Heart left ventricle (tissue), 16 donors: ENCODE results near the gene TTLL13. TPM values are rescaled to one million over a fixed set of nuclear protein-coding genes. Genes with fewer than 3 reads are reported as not detected.

Experiments used
- ATAC-seq, 4 donors: fragments of 200-7000 bp; cut with Tn5 transposase; one replicate each; pipeline ENCODE4 v1.9.1; 2020 to 2022; ENCODE audit warnings: moderate library complexity in 4 of 4, mild to moderate bottlenecking in 3 of 4, moderate number of reproducible peaks in 1 of 4
- DNase-seq, 5 donors: peaks; one replicate each; pipeline ENCODE4 v3.0.0-alpha.2; 2020
- H3K27ac ChIP-seq, 12 donors: fragments of 200-600 bp; sonication (generic) in 4 of 12; one replicate each; pipeline versions ENCODE4 v1.5.0 to v1.8.0; 2016 to 2022; ENCODE audit warnings: mild to moderate bottlenecking in 2 of 12
- H3K27me3 ChIP-seq, 9 donors: fragments of 200-600 bp; sonication (generic) in 2 of 9; one replicate each; pipeline versions ENCODE4 v1.5.1 to v1.8.0; 2016 to 2022; ENCODE audit warnings: mild to moderate bottlenecking in 3 of 9
- H3K36me3 ChIP-seq, 9 donors: fragments of 200-600 bp; sonication (generic) in 2 of 9; one replicate each; pipeline versions ENCODE4 v1.5.0 to v1.8.0; 2018 to 2022; ENCODE audit warnings: mild to moderate bottlenecking in 2 of 9
- H3K4me1 ChIP-seq, 12 donors: fragments of 200-600 bp; sonication (generic) in 4 of 12; one replicate each; pipeline versions ENCODE4 v1.5.0 to v1.8.0; 2016 to 2022; ENCODE audit warnings: mild to moderate bottlenecking in 3 of 12
- H3K4me3 ChIP-seq, 12 donors: fragments of 200-600 bp; sonication (generic) in 4 of 12; one replicate each; pipeline versions ENCODE4 v1.5.0 to v1.8.0; 2017 to 2022; ENCODE audit warnings: mild to moderate bottlenecking in 9 of 12, moderate library complexity in 4 of 12
- H3K9me3 ChIP-seq, 12 donors: fragments of 200-600 bp; sonication (generic) in 4 of 12; one replicate each; pipeline versions ENCODE4 v1.5.0 to v1.8.0; 2016 to 2022; ENCODE audit warnings: mild to moderate bottlenecking in 1 of 12
- CTCF ChIP-seq, 12 donors: fragments of 200-600 bp; sonication (generic) in 4 of 12; IDR thresholded peaks; one replicate each; pipeline versions ENCODE4 v1.5.0 to v1.8.0; 2018 to 2022; ENCODE audit warnings: antibody characterized with exemption in 12 of 12, mild to moderate bottlenecking in 5 of 12
- POLR2A ChIP-seq, 2 donors: fragments of 450-650 bp; IDR thresholded peaks; one replicate each; pipeline ENCODE4 v1.6.1; 2017; ENCODE audit warnings: antibody characterized with exemption in 2 of 2, mild to moderate bottlenecking in 2 of 2, moderate library complexity in 2 of 2
- WGBS, 4 donors: extraction: QIAGEN DNeasy Blood & Tissue Kit in 2 of 4; methylation state at CpG; one replicate each; pipeline versions ENCODE4 v1.1.5 to v1.1.7; 2013 to 2018; 5-methylcytosine and 5-hydroxymethylcytosine counted together
- intact Hi-C, 10 donors: fragments of 100-400 bp; cut with DNase I; formaldehyde crosslinking; loops; one replicate each; pipeline versions ENCODE4 v1.11.1 to v1.14.2; 2022
- polyA plus RNA-seq, 2 donors: library from polyadenylated mRNA; stranded (reverse); fragments of 200-250 nt; gene quantifications; one replicate each; pipeline ENCODE4 v1.2.3, GENCODE V29; 2013
- total RNA-seq, 9 donors: library from RNA; depleted of rRNA in 2 of 9; stranded (reverse); fragments of >200 nt in 2 of 9; fragmentation: NEBNext Ultra II Directional in 3 of 9; extraction: Animal tissue kit (Norgen Biotek cat#: 25700) in 3 of 9; gene quantifications; one replicate each; pipeline versions ENCODE4 v1.1.0 to v1.2.4, GENCODE V29; 2016 to 2023
- donor health status: ischemic (EF 13 %, LVEDD 7.1; RV severe dilation, severe dysfunction).
- donor health status: healthy with polysubstance abuse.
- donor health status: DM: no; HTN: yes; CAD: no.
- donor health status: DM: no; HTN: no; CAD: no.
- donor health status: ischemic (EF 25% LVEDD 6.9; RV normal size, moderate dysfunction).
- donor health status: ischemic (EF 25% LVEDD 5.7; RV mildly dilated, moderate dysfunction).
- donor health status: healthy.
- donor health status: DM: yes; HTN: yes; CAD: no.
- donor health status: ischemic (EF 35%, LVEDD 5.7; RV mildly dilated, moderate dysfunction).
- donor health status: nonischemic (EF 11% LVEDD 7.7; RV severe dilation, severe dysfunction).
- donor health status: DM: yes; HTN: yes; CAD: no.
- donor health status: PGD.
- donor health status: ischemic (EF 29% LVEDD 5.4; RV normal size, mild dysfunction).
- donor health status: nonischemic (EF 23%, LVEDD 6.1; RV moderate dilation, normal function).

The TTLL13 gene
- total and polyA plus RNA-seq, 11 donors = 0.07 to 0.35 (median 0.14) TPM; not detected in 5

- Histone ChIP-seq H3K27ac (peak overlapping the region in 4 of 12 donors; percentile 81 to 95 (median 88)), H3K27me3 (no peaks in the 10 kb centered on the region), H3K36me3 (peaks cover 0 to 67% (median 48%) of the 10 kb centered on the region in 9 donors), H3K4me1 (peaks cover 3 to 53% (median 30%) of the 10 kb centered on the region in 12 donors), H3K4me3 (peak overlapping the region in 3 of 12 donors; percentile 82 to 97 (median 93)), H3K9me3 (no peaks in the 10 kb centered on the region)
- TF ChIP-seq CTCF (IDR thresholded peaks at IDR 0.05) = no peak
- TF ChIP-seq POLR2A (IDR thresholded peaks at IDR 0.05) = no peak
- ATAC-seq (no peak), DNase-seq (no peak)
- intact Hi-C loops = loop anchor here in 2 of 10 donors (2.0 to 5.0 kb wide), 2 partner anchors 35 to 337 kb away; partner anchors contain the start of gene NGRN (in 1 of the 2)
- 83 to 92% (median 88%) methylated on average over 13 of the region's 13 CpGs for WGBS, 4 donors
Measured at GRCh38 chr15:90232196-90232595, 17.2 kb upstream of the TTLL13 start.

- WGBS, 4 donors = 12 to 14% (median 14%) methylated on average over 9 of the region's 9 CpGs
- DNase-seq (no peak), ATAC-seq (no peak)
- TF ChIP-seq POLR2A (IDR thresholded peaks at IDR 0.05) (no peak), CTCF (IDR thresholded peaks at IDR 0.05) (peak in 4 of 12 donors; percentile 13 to 57 (median 40))
- Histone ChIP-seq H3K36me3 (peaks cover 0 to 67% (median 48%) of the 10 kb centered on the region in 9 donors), H3K4me3 (peak overlapping the region; percentile 54 to 98 (median 84)), H3K27me3 (no peaks in the 10 kb centered on the region), H3K9me3 (no peaks in the 10 kb centered on the region), H3K27ac (peak overlapping the region; percentile 54 to 98 (median 90)), H3K4me1 (peaks cover 3 to 53% (median 30%) of the 10 kb centered on the region in 12 donors)
- intact Hi-C loops = loop anchor here in 2 of 10 donors (2.0 to 5.0 kb wide), 2 partner anchors 34 to 338 kb away; partner anchors contain the start of gene NGRN (in 1 of the 2)
Measured at GRCh38 chr15:90232941-90233386, 16.4 kb upstream of the TTLL13 start.

GRCh38 chr15:90233387-90234095 lies 15.8 kb upstream of the TTLL13 start, which contains the start of gene CIB1:
Gene CIB1 (minus strand): TSS chr15:90233941. CDS start chr15:90233885, 56 bp downstream.
- ATAC-seq = peak; percentile 91 to 96 (median 94)
- H3K27ac ChIP-seq = peak within 1 kb of the TSS; percentile 67 to 98 (median 92)
- DNase-seq = peak; percentile 98 to 99 (median 98)
- no peaks in the 10 kb centered on the region for H3K27me3 ChIP-seq
- no peaks in the 10 kb centered on the region for H3K9me3 ChIP-seq
- H3K4me3 ChIP-seq = peak within 1 kb of the TSS; percentile 70 to 98 (median 84)
- peaks cover 0 to 67% (median 48%) of the 10 kb centered on the region in 9 donors for H3K36me3 ChIP-seq
- H3K4me1 ChIP-seq = peaks cover 3 to 53% (median 30%) of the 10 kb centered on the region in 12 donors
- intact Hi-C loops = loop anchor here in 4 of 10 donors (1.0 to 5.0 kb wide), 5 partner anchors 16 to 339 kb away; partner anchors contain the start of genes NGRN (in 4 of the 4) and TTLL13 (in 1 of the 4)
- WGBS, 4 donors = 0 to 1% (median 0%) methylated on average over 23 to 63 of the region's 63 CpGs
- peak in 1 of 2 donors; percentile 21 for TF ChIP-seq POLR2A (IDR thresholded peaks at IDR 0.05)
- peak in 6 of 12 donors; percentile 4 to 55 (median 46) for TF ChIP-seq CTCF (IDR thresholded peaks at IDR 0.05)
